ENCODE data around the gene CALM1. TPM values are rescaled to one million over a fixed set of nuclear protein-coding genes. Genes with fewer than 3 reads are reported as not detected.

Gene CALM1
- total RNA-seq, result 227 and 313 TPM in 2 replicates

GRCh38 chr14:90396341-90397339 is at the start of gene CALM1:
Gene CALM1 (plus strand): TSS chr14:90397029. CDS start chr14:90397231, 202 bp downstream.
- Histone ChIP-seq H3K4me1 (ENCODE audit: insufficient read depth, low read length) (peaks cover 31% of the 10 kb centered on the region), H3K9me3 (ENCODE audit: low read depth, low read length) (no peaks in the 10 kb centered on the region), H3K36me3 (ENCODE audit: insufficient read depth, low read length) (peaks cover 14% of the 10 kb centered on the region), H3K4me3 (ENCODE audit: insufficient read depth, low read length) (peak within 1 kb of the TSS; percentile 95), H3K27ac (ENCODE audit: low read depth, low read length) (peak within 1 kb of the TSS; percentile 51), H3K4me2 (ENCODE audit: insufficient read depth, low read length) (peak within 1 kb of the TSS; percentile 95), H3K27me3 (ENCODE audit: insufficient read depth, low read length) (no peaks in the 10 kb centered on the region), H2AFZ (ENCODE audit: low read length) (peak within 1 kb of the TSS; percentile 95), H4K20me1 (ENCODE audit: insufficient read depth, low read length) (peaks cover 32% of the 10 kb centered on the region), H3K79me2 (ENCODE audit: insufficient read depth, low read length) (peaks cover 40% of the 10 kb centered on the region)
- peak; percentile 98 for DNase-seq (ENCODE audit: insufficient read length, low spot score, missing footprints)
- no peak for TF ChIP-seq CTCF (IDR thresholded peaks at IDR 0.05; ENCODE audit: extremely low read depth, low read depth, low read length)

GRCh38 chr14:90348270-90348669 is 48.6 kb upstream of the CALM1 start:
- Histone ChIP-seq H3K27me3 (ENCODE audit: insufficient read depth, low read length) (no peaks in the 10 kb centered on the region), H3K27ac (ENCODE audit: low read depth, low read length) (no peak overlapping the region), H3K79me2 (ENCODE audit: insufficient read depth, low read length) (no peaks in the 10 kb centered on the region), H3K9me3 (ENCODE audit: low read depth, low read length) (no peaks in the 10 kb centered on the region), H4K20me1 (ENCODE audit: insufficient read depth, low read length) (no peaks in the 10 kb centered on the region), H2AFZ (ENCODE audit: low read length) (no peak overlapping the region), H3K4me2 (ENCODE audit: insufficient read depth, low read length) (no peak overlapping the region), H3K4me1 (ENCODE audit: insufficient read depth, low read length) (no peaks in the 10 kb centered on the region), H3K4me3 (ENCODE audit: insufficient read depth, low read length) (no peak overlapping the region), H3K36me3 (ENCODE audit: insufficient read depth, low read length) (no peaks in the 10 kb centered on the region)
- no peak for TF ChIP-seq CTCF (IDR thresholded peaks at IDR 0.05; ENCODE audit: extremely low read depth, low read depth, low read length)
- no peak for DNase-seq (ENCODE audit: insufficient read length, low spot score, missing footprints)

GRCh38 chr14:90349739-90350138 is 47.1 kb upstream of the CALM1 start:
- TF ChIP-seq CTCF (IDR thresholded peaks at IDR 0.05; ENCODE audit: extremely low read depth, low read depth, low read length), result no peak
- Histone ChIP-seq H4K20me1 (ENCODE audit: insufficient read depth, low read length) (no peaks in the 10 kb centered on the region), H3K4me3 (ENCODE audit: insufficient read depth, low read length) (no peak overlapping the region), H3K9me3 (ENCODE audit: low read depth, low read length) (no peaks in the 10 kb centered on the region), H3K4me2 (ENCODE audit: insufficient read depth, low read length) (no peak overlapping the region), H3K4me1 (ENCODE audit: insufficient read depth, low read length) (no peaks in the 10 kb centered on the region), H2AFZ (ENCODE audit: low read length) (no peak overlapping the region), H3K27ac (ENCODE audit: low read depth, low read length) (no peak overlapping the region), H3K27me3 (ENCODE audit: insufficient read depth, low read length) (no peaks in the 10 kb centered on the region), H3K79me2 (ENCODE audit: insufficient read depth, low read length) (no peaks in the 10 kb centered on the region), H3K36me3 (ENCODE audit: insufficient read depth, low read length) (no peaks in the 10 kb centered on the region)
- DNase-seq (ENCODE audit: insufficient read length, low spot score, missing footprints), result no peak

All from osteoblast (primary cell).